CD4-positive, alpha-beta T cell treated with Interleukin-1 beta for 1 hour (primary cell): ENCODE measurements around the gene MFSD11.
A peak's percentile ranks its signal among the peaks of the same experiment; 100 is the strongest.
"Not testable (repeated sequence)": the region's sequence is repeated elsewhere in the genome, so short reads cannot be mapped to it uniquely, and the experiment has no call there.

ENCODE experiments used
- DNase-seq, 2 donors: peaks; one replicate each; pipeline ENCODE4 v3.0.0-alpha.2; 2020 to 2022

MFSD11 gene

DNA sequence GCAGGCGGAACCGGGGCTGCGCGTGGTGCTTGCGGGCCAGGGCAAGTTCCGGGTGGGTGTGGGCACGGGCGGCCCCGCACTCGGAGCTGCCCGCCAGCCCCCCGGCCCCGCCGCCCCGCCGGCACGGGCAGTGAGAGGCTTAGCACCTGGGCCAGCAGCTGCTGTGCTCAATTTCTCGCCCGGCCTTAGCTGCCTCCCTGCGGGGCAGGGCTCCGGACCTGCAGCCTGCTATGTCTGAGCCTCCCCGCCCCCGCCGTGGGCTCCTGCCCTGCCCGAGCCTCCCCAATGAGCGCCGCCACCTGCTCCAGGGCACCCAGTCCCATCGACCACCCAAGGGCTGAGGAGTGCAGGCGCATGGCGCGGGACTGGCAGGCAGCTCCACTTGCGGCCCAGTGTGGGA, 68.2 kb downstream of the MFSD11 start:
- not testable (repeated sequence) for DNase-seq

- not testable (repeated sequence) for DNase-seq
These were observed 68.8 kb downstream of the MFSD11 start for GRCh38 chr17:76806767-76807166.

GRCh38 chr17:76808326-76808725, 70.4 kb downstream of the MFSD11 start:
- no peak for DNase-seq

- no peak for DNase-seq
These were observed 73.0 kb downstream of the MFSD11 start for GRCh38 chr17:76810956-76811355.

- no peak for DNase-seq
These were observed 73.9 kb downstream of the MFSD11 start for GRCh38 chr17:76811834-76812233.

GRCh38 chr17:76812263-76812662, 74.3 kb downstream of the MFSD11 start:
- DNase-seq, result no peak

DNA sequence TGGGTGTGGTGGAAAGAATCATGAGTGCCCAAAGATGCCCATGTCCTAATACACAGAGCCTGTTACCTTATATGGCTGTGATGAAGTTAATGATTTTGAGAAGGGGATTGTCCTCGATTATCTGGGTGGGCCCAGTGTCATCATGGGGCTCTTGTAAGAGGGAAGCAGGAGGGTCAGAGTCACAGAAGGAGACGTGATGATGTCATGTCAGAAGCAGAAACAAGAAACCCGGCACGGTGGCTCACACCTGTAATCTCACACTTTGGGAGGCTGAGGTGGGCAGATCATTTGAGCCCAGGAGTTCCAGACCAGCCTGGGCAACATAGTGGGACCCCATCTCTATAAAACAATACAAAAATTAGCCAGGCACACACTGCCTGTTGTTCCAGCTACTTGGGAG, 75.0 kb downstream of the MFSD11 start:
- no peak for DNase-seq

DNA sequence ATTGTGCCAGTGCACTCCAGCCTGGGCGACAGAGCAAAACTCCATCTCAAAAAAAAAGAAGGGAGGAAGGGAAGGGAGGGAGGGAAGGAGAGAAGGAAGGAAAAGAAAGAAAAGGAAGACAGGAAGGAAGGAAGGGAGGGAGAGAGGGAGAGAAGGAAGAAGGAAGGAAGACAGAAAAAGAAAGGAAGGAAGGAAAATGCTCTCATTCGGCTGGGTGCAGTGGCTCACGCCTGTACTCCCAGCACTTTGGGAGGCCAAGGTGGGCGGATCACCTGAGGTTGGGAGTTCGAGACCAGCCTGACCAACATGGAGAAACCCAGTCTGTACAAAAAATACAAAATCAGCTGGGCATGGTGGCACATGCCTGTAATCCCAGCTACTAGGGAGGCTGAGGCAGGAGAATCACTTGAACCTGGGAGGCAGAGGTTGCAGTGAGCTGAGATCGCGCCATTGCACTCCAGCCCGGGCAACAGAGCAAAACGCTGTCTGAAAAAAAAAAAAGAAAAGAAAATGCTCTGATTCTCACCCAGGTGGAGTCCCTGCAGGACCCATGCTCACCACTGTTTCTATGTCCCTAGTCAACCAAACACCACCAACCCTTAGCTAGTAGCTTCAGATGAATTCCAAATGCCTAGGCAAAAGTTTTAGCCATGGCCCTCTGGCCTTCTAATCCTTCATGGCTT, 78.1 kb downstream of the MFSD11 start:
- not testable (repeated sequence) for DNase-seq

DNA sequence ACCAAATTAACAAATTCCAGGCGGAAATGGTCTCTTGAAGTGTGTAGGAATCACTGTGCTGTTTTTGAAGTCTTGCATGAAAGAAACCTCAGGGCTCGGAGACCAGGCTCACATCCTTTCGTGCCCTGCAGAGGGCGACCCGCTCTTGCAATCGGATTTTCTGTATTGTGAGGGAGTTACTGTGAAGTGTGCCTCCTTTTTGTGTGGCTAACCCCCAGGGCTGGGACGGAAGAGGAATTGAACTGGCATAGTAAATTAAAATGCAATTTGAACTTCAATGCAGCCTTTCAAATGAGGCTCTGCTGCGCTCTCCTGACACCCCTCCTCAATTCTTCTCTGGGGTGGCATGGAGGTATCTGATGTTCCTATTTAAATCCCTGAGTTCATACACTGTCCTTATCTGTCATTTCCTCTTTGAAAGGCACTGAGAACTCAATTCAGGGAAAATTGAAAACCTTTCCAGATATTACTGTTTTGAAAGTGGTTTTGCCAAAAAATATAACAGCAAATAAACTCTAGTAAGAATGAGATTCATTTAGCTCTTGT, 78.7 kb downstream of the MFSD11 start:
- peak; percentile 57 to 63 for DNase-seq

GRCh38 chr17:76820039-76820438, 82.1 kb downstream of the MFSD11 start:
- DNase-seq, result no peak

GRCh38 chr17:76820561-76820960, 82.6 kb downstream of the MFSD11 start:
- DNase-seq, result no peak

GRCh38 chr17:76822184-76822778, 84.4 kb downstream of the MFSD11 start:
- no peak for DNase-seq

DNA sequence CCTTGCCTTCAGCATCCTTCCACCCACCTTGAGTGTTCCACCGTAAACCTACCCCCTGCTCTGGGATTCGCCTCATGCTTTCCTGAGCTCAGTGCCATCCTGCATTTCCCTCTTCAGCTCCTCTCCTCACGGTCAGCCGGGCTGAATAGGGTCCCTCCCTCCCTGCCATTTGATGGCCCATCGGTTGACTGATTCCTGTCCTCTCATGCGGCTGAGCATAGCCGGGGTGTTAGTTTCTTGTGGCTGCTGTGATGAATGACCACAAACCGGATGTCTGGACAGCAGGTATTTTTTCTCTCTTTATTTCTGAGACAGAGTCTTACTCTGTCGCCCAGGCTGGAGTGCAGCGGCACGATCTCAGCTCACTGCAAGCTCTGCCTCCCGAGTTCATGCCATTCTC, 86.2 kb downstream of the MFSD11 start:
- DNase-seq, result no peak

DNA sequence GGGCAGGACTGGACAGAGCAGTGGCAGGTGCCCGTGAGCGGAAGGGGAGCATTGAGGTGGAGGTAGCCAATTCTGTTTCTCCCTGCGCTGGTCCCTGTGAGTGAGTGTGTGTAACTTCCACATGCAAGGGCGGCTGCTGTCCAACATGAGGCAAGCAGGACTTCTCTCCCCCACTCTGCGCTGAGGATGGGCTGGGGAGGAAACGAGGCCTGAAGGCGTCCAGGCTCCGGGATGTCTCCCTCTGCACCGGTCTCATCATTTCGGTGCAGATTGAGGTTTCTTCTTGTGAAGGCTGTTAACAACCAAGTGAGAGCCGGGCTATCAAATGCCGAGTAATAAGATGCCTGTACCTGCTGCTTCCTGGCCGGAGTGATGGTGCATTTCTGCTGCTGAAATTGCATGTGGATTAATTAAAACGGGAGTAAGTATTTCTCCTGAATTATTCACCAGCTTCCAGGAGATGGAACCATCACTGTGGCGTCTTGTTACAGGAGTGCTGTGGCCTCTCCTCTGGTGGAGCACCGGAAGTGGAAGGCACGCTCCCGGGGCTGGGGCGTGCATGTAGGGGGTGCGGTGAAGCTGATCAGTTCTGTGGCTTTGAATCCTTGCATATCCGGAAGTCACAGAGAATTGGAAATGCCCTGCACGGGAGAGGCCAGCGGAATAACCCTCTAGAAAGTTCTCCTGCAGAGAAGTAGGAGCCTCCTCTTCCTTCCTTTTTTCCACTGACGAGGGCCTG, 88.6 kb downstream of the MFSD11 start:
- DNase-seq, result no peak

DNA sequence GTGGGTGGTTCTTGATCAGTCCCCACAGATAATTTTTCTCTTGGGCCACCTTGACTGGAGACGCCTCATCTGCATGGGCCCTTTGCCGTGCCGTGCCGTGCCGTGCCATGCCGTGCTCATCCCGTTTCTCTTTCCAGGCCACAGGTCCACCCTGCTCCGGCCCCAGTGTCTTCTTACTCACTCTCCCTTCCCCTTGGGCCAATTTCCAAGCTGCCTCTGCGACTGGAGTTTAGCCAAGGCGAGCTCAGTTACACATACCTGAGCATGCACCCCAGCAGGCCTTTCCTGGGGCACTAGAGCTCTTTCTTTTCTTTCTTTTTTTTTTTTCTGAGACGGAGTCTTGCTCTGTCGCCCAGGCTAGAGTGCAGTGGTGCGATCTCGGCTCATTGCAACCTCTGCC, 89.8 kb downstream of the MFSD11 start:
- no peak for DNase-seq
